H1 (cell line): Measurements from ENCODE around the gene REG4. TPM values are rescaled to one million over a fixed set of nuclear protein-coding genes. Genes with fewer than 3 reads are reported as not detected.

ENCODE experiments used
- CTCF ChIA-PET: fragments of 300-600 bp; sonication (Branson Sonifier 250); formaldehyde crosslinking; loops from one replicate; lab custom pipeline; 2021; ENCODE audit not compliant: partially characterized antibody; lab: Charles Lee
- POLR2A ChIA-PET: fragments of 300-600 bp; sonication (Branson Sonifier 250); formaldehyde crosslinking; loops from one replicate; lab custom pipeline; 2021; ENCODE audit warnings: inconsistent platforms; ENCODE audit not compliant: partially characterized antibody; lab: Charles Lee
- DNase-seq, 2 experiments: peaks; one replicate each; pipeline versions ENCODE4 v3.0.0 to v3.0.0-alpha.2; 2010 to 2022; ENCODE audit warnings: low spot score in 2 of 2, low read depth in 1 of 2, mixed read lengths in 1 of 2
- FAIRE-seq: peaks from 2 replicates; lab custom pipeline; 2011; peaks lifted over from hg19 to GRCh38; lab: Jason Lieb, UNC
- H2AFZ ChIP-seq: 2 replicates; pipeline ENCODE4 v1.8.1; 2012; ENCODE audit warnings: low read length, inconsistent platforms
- H2AK5ac ChIP-seq: 2 replicates; pipeline ENCODE4 v1.6.1; 2013; ENCODE audit warnings: low read depth, low read length
- H2BK120ac ChIP-seq: replicated peaks from 2 replicates; pipeline ENCODE3; 2013; ENCODE audit warnings: low read depth, low read length, inconsistent platforms
- H2BK12ac ChIP-seq: 2 replicates; pipeline ENCODE4 v1.6.1; 2013; ENCODE audit warnings: low read depth, low read length
- H2BK15ac ChIP-seq: 2 replicates; pipeline ENCODE4 v1.6.1; 2013; ENCODE audit warnings: low read length
- H2BK20ac ChIP-seq: 2 replicates; pipeline ENCODE4 v1.6.1; 2013; ENCODE audit warnings: low read length
- H2BK5ac ChIP-seq: 2 replicates; pipeline ENCODE4 v1.6.1; 2013; ENCODE audit warnings: low read depth, low read length
- H3K14ac ChIP-seq: 2 replicates; pipeline ENCODE4 v1.6.1; 2013; ENCODE audit warnings: inconsistent platforms; ENCODE audit not compliant: insufficient read length
- H3K18ac ChIP-seq: 2 replicates; pipeline ENCODE4 v1.6.1; 2013; ENCODE audit warnings: low read length; ENCODE audit errors: extremely low read depth
- H3K23ac ChIP-seq: 2 replicates; pipeline ENCODE4 v1.6.1; 2013; ENCODE audit warnings: inconsistent platforms; ENCODE audit not compliant: insufficient read length
- H3K23me2 ChIP-seq: 2 replicates; pipeline ENCODE4 v1.6.1; 2013; ENCODE audit warnings: low read depth, low read length
- H3K27ac ChIP-seq: 2 replicates; pipeline ENCODE4 v1.6.1; 2011; ENCODE audit warnings: low read depth, low read length, inconsistent platforms
- H3K27me3 ChIP-seq, 4 experiments: replicated peaks in 1 of 4; 1 replicate in 1 of 4; 2 replicates in 3 of 4; pipeline versions ENCODE4 v1.6.1 to v1.8.1; 2011 to 2013; ENCODE audit warnings: low read length in 3 of 4, mild to moderate bottlenecking in 3 of 4, inconsistent platforms in 2 of 4, mixed read lengths in 2 of 4, moderate library complexity in 1 of 4; ENCODE audit not compliant: control insufficient read depth in 3 of 4, insufficient read depth in 3 of 4; ENCODE audit errors: extremely low read depth in 1 of 4
- H3K36me3 ChIP-seq, 4 experiments: 2 replicates each; pipeline versions ENCODE4 v1.6.1 to v1.8.1; 2011 to 2013; ENCODE audit warnings: mild to moderate bottlenecking in 4 of 4, low read length in 3 of 4, moderate library complexity in 2 of 4, control low read depth in 1 of 4, inconsistent platforms in 1 of 4; ENCODE audit not compliant: insufficient read depth in 4 of 4, control insufficient read depth in 2 of 4
- H3K4ac ChIP-seq: replicated peaks from 2 replicates; pipeline ENCODE3; 2013; ENCODE audit warnings: low read length, low read depth, mixed read lengths, inconsistent platforms; ENCODE audit not compliant: insufficient read length
- H3K4me1 ChIP-seq, 4 experiments: replicated peaks in 1 of 4; 1 replicate in 1 of 4; 2 replicates in 3 of 4; pipeline versions ENCODE4 v1.6.1 to v1.8.1; 2011 to 2013; ENCODE audit warnings: low read length in 3 of 4, inconsistent platforms in 2 of 4, mixed read lengths in 1 of 4; ENCODE audit not compliant: insufficient read depth in 4 of 4, control insufficient read depth in 3 of 4
- H3K4me2 ChIP-seq, 2 experiments: 2 replicates each; pipeline versions ENCODE4 v1.6.1 to v1.8.1; 2011 to 2013; ENCODE audit warnings: low read depth in 2 of 2, low read length in 2 of 2, control low read depth in 1 of 2, inconsistent platforms in 1 of 2, mild to moderate bottlenecking in 1 of 2; ENCODE audit not compliant: insufficient read depth in 1 of 2
- H3K4me3 ChIP-seq, 4 experiments: fragments of 200-600, 300-600 bp in 1 of 4; sonication (generic), shearing (Covaris generic), sonication (Bioruptor Twin) in 1 of 4; 2 replicates each; pipeline versions ENCODE4 v1.5.1 to v1.8.1; 2011 to 2016; ENCODE audit warnings: low read length in 4 of 4, low read depth in 3 of 4, control low read depth in 2 of 4, inconsistent platforms in 2 of 4, mild to moderate bottlenecking in 2 of 4, mixed read lengths in 1 of 4, moderate library complexity in 1 of 4; ENCODE audit not compliant: insufficient read depth in 2 of 4; ENCODE audit errors: extremely low read depth in 1 of 4
- H3K56ac ChIP-seq: replicated peaks from 2 replicates; pipeline ENCODE3; 2013; ENCODE audit warnings: low read depth, mild to moderate bottlenecking, mixed read lengths, low read length, inconsistent platforms; ENCODE audit not compliant: insufficient read length
- H3K79me1 ChIP-seq: 2 replicates; pipeline ENCODE4 v1.6.1; 2013; ENCODE audit warnings: low read depth, low read length, control low read depth
- H3K79me2 ChIP-seq, 2 experiments: 2 replicates each; pipeline versions ENCODE4 v1.6.1 to v1.8.1; 2012 to 2013; ENCODE audit warnings: low read length in 2 of 2, mild to moderate bottlenecking in 2 of 2, inconsistent platforms in 1 of 2; ENCODE audit not compliant: insufficient read depth in 2 of 2, control insufficient read depth in 1 of 2
- H3K9ac ChIP-seq, 4 experiments: replicated peaks in 1 of 4; 1 replicate in 1 of 4; 2 replicates in 3 of 4; pipeline versions ENCODE4 v1.6.1 to v1.8.1; 2011 to 2013; ENCODE audit warnings: low read depth in 3 of 4, low read length in 3 of 4, control low read depth in 2 of 4, mild to moderate bottlenecking in 2 of 4, moderate library complexity in 2 of 4, inconsistent platforms in 1 of 4; ENCODE audit errors: extremely low read depth in 1 of 4
- H3K9me3 ChIP-seq, 2 experiments: 2 replicates each; pipeline versions ENCODE4 v1.6.1 to v1.8.1; 2012 to 2013; ENCODE audit warnings: mild to moderate bottlenecking in 2 of 2, moderate library complexity in 2 of 2, control low read depth in 1 of 2, inconsistent platforms in 1 of 2, low read depth in 1 of 2, low read length in 1 of 2, mixed read lengths in 1 of 2; ENCODE audit not compliant: insufficient read depth in 2 of 2
- H4K20me1 ChIP-seq, 2 experiments: replicated peaks in 1 of 2; 2 replicates each; pipeline versions ENCODE3 to v1.8.1; 2011 to 2013; ENCODE audit warnings: inconsistent platforms in 2 of 2, low read length in 2 of 2, mild to moderate bottlenecking in 1 of 2; ENCODE audit not compliant: insufficient read depth in 2 of 2, control insufficient read depth in 1 of 2
- H4K5ac ChIP-seq: 2 replicates; pipeline ENCODE4 v1.6.1; 2013; ENCODE audit warnings: low read length, low read depth, mixed read lengths, inconsistent platforms; ENCODE audit not compliant: insufficient read length
- H4K8ac ChIP-seq: 2 replicates; pipeline ENCODE4 v1.8.0; 2013; ENCODE audit warnings: mild to moderate bottlenecking, moderate library complexity, low read length, inconsistent platforms; ENCODE audit not compliant: insufficient read depth; ENCODE audit errors: extremely low read depth
- H4K91ac ChIP-seq: replicated peaks from 2 replicates; pipeline ENCODE3; 2013; ENCODE audit warnings: low read length, mixed read lengths, inconsistent platforms; ENCODE audit not compliant: insufficient read length
- ASH2L ChIP-seq: fragments of 200-600, 300-600 bp; sonication (generic); IDR thresholded peaks from one replicate; pipeline ENCODE4 v1.7.1; 2017; ENCODE audit warnings: low read length
- ATF2 ChIP-seq: IDR thresholded peaks from 2 replicates; pipeline ENCODE4 v1.6.1; 2012; ENCODE audit warnings: low read length, inconsistent platforms
- NANOG ChIP-seq: IDR thresholded peaks from 2 replicates; pipeline ENCODE4 v1.6.1; 2011; ENCODE audit warnings: low read length, low read depth, mild to moderate bottlenecking, inconsistent platforms; ENCODE audit not compliant: insufficient read depth, poor library complexity, severe bottlenecking
- RFX5 ChIP-seq: IDR thresholded peaks from 2 replicates; pipeline ENCODE4 v1.6.1; 2011; ENCODE audit warnings: low read depth, low read length, improper control_type of control experiment, borderline replicate concordance
- TAF1 ChIP-seq: IDR thresholded peaks from 2 replicates; pipeline ENCODE4 v1.6.1; 2011; ENCODE audit warnings: mild to moderate bottlenecking, low read depth, low read length
- WGBS, 2 experiments: shearing (Covaris generic) in 1 of 2; methylation state at CpG; one replicate each; pipeline versions ENCODE4 v1.1.6 to v1.1.7; 2013 to 2015; ENCODE audit warnings: low lambda C conversion rate in 2 of 2, mixed read lengths in 2 of 2, inconsistent platforms in 1 of 2, low coverage in 1 of 2, missing lambda C conversion rate in 1 of 2; ENCODE audit not compliant: insufficient replicate concordance in 2 of 2, insufficient coverage in 1 of 2, insufficient read length in 1 of 2; ENCODE audit errors: extremely low coverage in 1 of 2, missing lambda C conversion rate in 1 of 2; 5-methylcytosine and 5-hydroxymethylcytosine counted together
- polyA plus RNA-seq, 7 experiments: library from polyadenylated mRNA; depleted of rRNA in 3 of 7; stranded (reverse) in 5 of 7; unstranded in 2 of 7; fragments of >200 nt in 5 of 7; fragments of 200-250 nt in 2 of 7; gene quantifications; 1 replicate in 5 of 7; 2 replicates in 1 of 7; 4 replicates in 1 of 7; pipeline versions ENCODE4 v1.2.1 to v1.2.3, GENCODE V29; 2011 to 2013; ENCODE audit warnings: missing spikeins in 2 of 7, mixed read lengths in 2 of 7
- total RNA-seq: library from RNA; stranded (reverse); fragmentation: NEBNext Ultra II Directional; extraction: Animal tissue kit (Norgen Biotek cat#: 25700); gene quantifications from 2 replicates; pipeline ENCODE4 v1.2.1, GENCODE V29; 2021

The REG4 gene
- total and polyA plus RNA-seq, 2 of the 8 experiments (the other 6 are each of a cell fraction or from before 2014, with no cell fraction given) = not detected

- Histone ChIP-seq H3K4me2 (no peak overlapping the region), H2AK5ac (no peak overlapping the region), H2BK5ac (no peak overlapping the region), H2BK120ac (no peak overlapping the region), H2BK12ac (no peak overlapping the region), H3K27ac (no peak overlapping the region), H3K27me3 (peaks cover 0 to 3% (median 1%) of the 10 kb centered on the region in 4 experiments; a peak in 2 of 7 replicates), H4K20me1 (no peaks in the 10 kb centered on the region), H3K56ac (no peak overlapping the region), H2AFZ (no peak overlapping the region), H3K36me3 (no peaks in the 10 kb centered on the region), H3K4me3 (no peak overlapping the region), H3K18ac (no peak overlapping the region), H4K91ac (no peak overlapping the region), H3K9ac (no peak overlapping the region), H3K14ac (no peak overlapping the region), H4K8ac (no peak overlapping the region), H3K4me1 (peaks cover 0 to 3% (median 0%) of the 10 kb centered on the region in 4 experiments; a peak in 2 of 7 replicates), H3K23me2 (no peaks in the 10 kb centered on the region), H2BK15ac (no peak overlapping the region), H3K79me1 (no peaks in the 10 kb centered on the region), H2BK20ac (no peak overlapping the region), H3K4ac (no peak overlapping the region), H3K9me3 (no peaks in the 10 kb centered on the region), H3K79me2 (no peaks in the 10 kb centered on the region), H3K23ac (no peak overlapping the region), H4K5ac (no peak overlapping the region)
- 60% methylated on average over 1 of the region's 1 CpG; no CpG with 5 or more reads in 1 of the 2 experiments for WGBS, 2 experiments
- FAIRE-seq = no peak
- DNase-seq = no peak
- ChIA-PET POLR2A (interaction anchor here (0.6 kb wide), 1 partner anchor 14 kb away, joined by 3 read pairs; no protein-coding TSS in a partner anchor), CTCF (interaction anchor here (1.3 to 7.7 kb wide), 2 partner anchors 11 to 17 kb away, joined by 3 to 67 read pairs; no protein-coding TSS in a partner anchor)
- no peak for TF ChIP-seq ATF2
- no peak for TF ChIP-seq NANOG
- TF ChIP-seq RFX5 = no peak
- no peak for TF ChIP-seq TAF1
- TF ChIP-seq ASH2L = no peak
Measured at GRCh38 chr1:119762409-119762808, 48.9 kb downstream of the REG4 start.
